Trophoblast cell (in vitro differentiated cells and primary cell): ENCODE data around the gene MSRB1.

Source experiments
- DNase-seq, 2 donors: peaks; one replicate each; pipeline ENCODE4 v3.0.0-alpha.2; 2016
- H2AFZ ChIP-seq: 2 replicates; pipeline ENCODE4 v1.6.1; 2013; ENCODE audit warnings: low read length, moderate library complexity, mild to moderate bottlenecking; ENCODE audit not compliant: insufficient read depth, poor library complexity
- H2AK5ac ChIP-seq: 2 replicates; pipeline ENCODE4 v1.6.1; 2013; ENCODE audit warnings: mild to moderate bottlenecking, low read length
- H2BK120ac ChIP-seq: 2 replicates; pipeline ENCODE4 v1.6.1; 2013; ENCODE audit warnings: low read length, mild to moderate bottlenecking, moderate library complexity; ENCODE audit not compliant: insufficient read depth, poor library complexity
- H2BK12ac ChIP-seq: 2 replicates; pipeline ENCODE4 v1.6.1; 2013; ENCODE audit warnings: mild to moderate bottlenecking, low read length, moderate library complexity
- H2BK5ac ChIP-seq: 2 replicates; pipeline ENCODE4 v1.6.1; 2013; ENCODE audit warnings: low read length, low read depth, moderate library complexity, mild to moderate bottlenecking; ENCODE audit not compliant: poor library complexity
- H3K14ac ChIP-seq: 2 replicates; pipeline ENCODE4 v1.6.1; 2013; ENCODE audit warnings: mild to moderate bottlenecking, low read length
- H3K18ac ChIP-seq: 2 replicates; pipeline ENCODE4 v1.6.1; 2013; ENCODE audit warnings: mild to moderate bottlenecking, low read length
- H3K23ac ChIP-seq: 2 replicates; pipeline ENCODE4 v1.6.1; 2013; ENCODE audit warnings: low read length
- H3K27ac ChIP-seq: 2 replicates; pipeline ENCODE4 v1.5.1; 2013; ENCODE audit warnings: low read depth, mild to moderate bottlenecking, inconsistent platforms, low read length, moderate library complexity
- H3K27me3 ChIP-seq: 2 replicates; pipeline ENCODE4 v1.6.1; 2013; ENCODE audit warnings: inconsistent platforms, mild to moderate bottlenecking, low read length, moderate library complexity; ENCODE audit not compliant: insufficient read depth
- H3K36me3 ChIP-seq, 2 experiments: 1 replicate in 1 of 2; 2 replicates in 1 of 2; pipeline ENCODE4 v1.6.1; 2013; ENCODE audit warnings: low read length in 2 of 2, mild to moderate bottlenecking in 2 of 2, moderate library complexity in 1 of 2; ENCODE audit not compliant: insufficient read depth in 2 of 2, control insufficient read depth in 1 of 2
- H3K4ac ChIP-seq: 2 replicates; pipeline ENCODE4 v1.6.1; 2013; ENCODE audit warnings: low read depth, mild to moderate bottlenecking, low read length, moderate library complexity
- H3K4me1 ChIP-seq, 2 experiments: 1 replicate in 1 of 2; 2 replicates in 1 of 2; pipeline ENCODE4 v1.6.1; 2013; ENCODE audit warnings: low read length in 2 of 2, mild to moderate bottlenecking in 2 of 2, moderate library complexity in 1 of 2; ENCODE audit not compliant: insufficient read depth in 2 of 2, control insufficient read depth in 1 of 2
- H3K4me2 ChIP-seq: 2 replicates; pipeline ENCODE4 v1.6.1; 2013; ENCODE audit warnings: inconsistent platforms, mild to moderate bottlenecking, low read length, moderate library complexity
- H3K4me3 ChIP-seq: 2 replicates; pipeline ENCODE4 v1.5.1; 2013; ENCODE audit warnings: mild to moderate bottlenecking, low read depth, low read length, inconsistent platforms
- H3K79me1 ChIP-seq: one replicate; pipeline ENCODE4 v1.6.1; 2013; ENCODE audit warnings: low read length
- H3K79me2 ChIP-seq: 2 replicates; pipeline ENCODE4 v1.6.1; 2013; ENCODE audit warnings: low read length, mild to moderate bottlenecking; ENCODE audit not compliant: control insufficient read depth, insufficient read depth, poor library complexity
- H3K9ac ChIP-seq: 2 replicates; pipeline ENCODE4 v1.6.1; 2013; ENCODE audit warnings: mild to moderate bottlenecking, low read length
- H3K9me3 ChIP-seq: 2 replicates; pipeline ENCODE4 v1.6.1; 2013; ENCODE audit warnings: low read depth, mild to moderate bottlenecking, control low read depth, inconsistent platforms, low read length; ENCODE audit not compliant: insufficient read depth
- H4K12ac ChIP-seq: 2 replicates; pipeline ENCODE4 v1.6.1; 2013; ENCODE audit warnings: low read depth, mild to moderate bottlenecking, low read length, moderate library complexity
- H4K8ac ChIP-seq: 2 replicates; pipeline ENCODE4 v1.6.1; 2013; ENCODE audit warnings: low read depth, mild to moderate bottlenecking, low read length, moderate library complexity
- H4K91ac ChIP-seq: one replicate; pipeline ENCODE4 v1.6.1; 2013; ENCODE audit warnings: low read depth, mild to moderate bottlenecking, low read length, moderate library complexity
- WGBS: extraction: QIAGEN DNeasy Blood & Tissue Kit; methylation state at CpG from one replicate; pipeline ENCODE4 v1.1.7; 2013; ENCODE audit warnings: missing lambda C conversion rate; ENCODE audit not compliant: insufficient read length, insufficient coverage; ENCODE audit errors: extremely low coverage; 5-methylcytosine and 5-hydroxymethylcytosine counted together

MSRB1 gene

GRCh38 chr16:1953734-1954133 is 10.7 kb upstream of the MSRB1 start:
- H3K9ac ChIP-seq: no peak overlapping the region
- no peak overlapping the region for H4K8ac ChIP-seq
- H3K9me3 ChIP-seq: peaks cover 4% of the 10 kb centered on the region
- WGBS: no CpG with 5 or more reads among the region's 22 CpGs
- no peak overlapping the region for H3K27ac ChIP-seq
- no peak overlapping the region for H3K18ac ChIP-seq
- H3K79me1 ChIP-seq: no peaks in the 10 kb centered on the region
- H3K4me3 ChIP-seq: no peak overlapping the region
- H2AFZ ChIP-seq: no peak overlapping the region
- no peak overlapping the region for H4K91ac ChIP-seq
- H2BK120ac ChIP-seq: no peak overlapping the region
- no peaks in the 10 kb centered on the region for H3K4me1 ChIP-seq
- H3K27me3 ChIP-seq: no peaks in the 10 kb centered on the region
- H3K4me2 ChIP-seq: no peak overlapping the region
- no peak overlapping the region for H3K23ac ChIP-seq
- H3K4ac ChIP-seq: no peak overlapping the region
- H4K12ac ChIP-seq: no peak overlapping the region
- H3K79me2 ChIP-seq: no peaks in the 10 kb centered on the region
- no peak for DNase-seq
- H2BK12ac ChIP-seq: no peak overlapping the region
- H3K14ac ChIP-seq: no peak overlapping the region
- H2AK5ac ChIP-seq: no peak overlapping the region
- no peak overlapping the region for H2BK5ac ChIP-seq
- H3K36me3 ChIP-seq: no peaks in the 10 kb centered on the region

- peaks cover 4% of the 10 kb centered on the region for H3K9me3 ChIP-seq
- no peak for DNase-seq
- no peak overlapping the region for H3K4me2 ChIP-seq
- no peak overlapping the region for H4K8ac ChIP-seq
- H3K18ac ChIP-seq: no peak overlapping the region
- no peak overlapping the region for H2AK5ac ChIP-seq
- no peak overlapping the region for H3K9ac ChIP-seq
- no peak overlapping the region for H3K14ac ChIP-seq
- H3K4ac ChIP-seq: no peak overlapping the region
- no peak overlapping the region for H2BK12ac ChIP-seq
- no peaks in the 10 kb centered on the region for H3K36me3 ChIP-seq
- no peak overlapping the region for H3K27ac ChIP-seq
- H4K12ac ChIP-seq: no peak overlapping the region
- H3K79me2 ChIP-seq: no peaks in the 10 kb centered on the region
- no peaks in the 10 kb centered on the region for H3K27me3 ChIP-seq
- no peaks in the 10 kb centered on the region for H3K4me1 ChIP-seq
- WGBS: no CpG with 5 or more reads among the region's 19 CpGs
- no peaks in the 10 kb centered on the region for H3K79me1 ChIP-seq
- H3K4me3 ChIP-seq: peak overlapping the region; percentile 30
- no peak overlapping the region for H2BK5ac ChIP-seq
- H2AFZ ChIP-seq: no peak overlapping the region
- H2BK120ac ChIP-seq: no peak overlapping the region
- no peak overlapping the region for H3K23ac ChIP-seq
- H4K91ac ChIP-seq: no peak overlapping the region
Observed at GRCh38 chr16:1950559-1950958, 7.6 kb upstream of the MSRB1 start.

DNA sequence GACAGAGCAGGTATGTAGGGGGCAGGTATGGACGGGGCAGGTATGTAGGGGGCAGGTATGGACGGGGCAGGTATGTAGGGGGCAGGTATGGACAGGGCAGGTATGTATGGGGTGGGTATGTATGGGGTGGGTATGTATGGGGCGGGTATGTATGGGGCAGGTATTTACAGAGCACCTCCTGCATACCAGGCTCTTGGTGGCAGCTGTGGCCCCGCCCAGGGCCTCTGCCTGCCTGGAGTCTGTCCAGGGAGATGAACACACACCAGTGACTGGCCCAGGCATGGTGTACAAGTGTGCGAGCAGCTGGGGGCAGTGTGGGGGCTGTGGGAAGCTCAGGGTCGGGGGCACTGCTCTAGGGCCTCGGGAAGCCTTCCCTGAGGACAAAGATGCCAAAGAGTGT is 7.0 kb upstream of the MSRB1 start:
- no peaks in the 10 kb centered on the region for H3K4me1 ChIP-seq
- peak in 1 of 2 donors; percentile 40 for DNase-seq
- H3K4me3 ChIP-seq: no peak overlapping the region
- H3K79me1 ChIP-seq: no peaks in the 10 kb centered on the region
- no CpG with 5 or more reads among the region's 7 CpGs for WGBS
- H3K79me2 ChIP-seq: no peaks in the 10 kb centered on the region
- H2AK5ac ChIP-seq: no peak overlapping the region
- H2AFZ ChIP-seq: no peak overlapping the region
- no peak overlapping the region for H4K12ac ChIP-seq
- no peak overlapping the region for H4K91ac ChIP-seq
- no peak overlapping the region for H3K4me2 ChIP-seq
- H3K27me3 ChIP-seq: no peaks in the 10 kb centered on the region
- no peak overlapping the region for H2BK5ac ChIP-seq
- peaks cover 6% of the 10 kb centered on the region for H3K9me3 ChIP-seq
- no peak overlapping the region for H2BK120ac ChIP-seq
- H4K8ac ChIP-seq: no peak overlapping the region
- H3K14ac ChIP-seq: no peak overlapping the region
- H3K23ac ChIP-seq: no peak overlapping the region
- H3K18ac ChIP-seq: no peak overlapping the region
- H3K27ac ChIP-seq: no peak overlapping the region
- H3K36me3 ChIP-seq: no peaks in the 10 kb centered on the region
- H2BK12ac ChIP-seq: no peak overlapping the region
- no peak overlapping the region for H3K9ac ChIP-seq
- no peak overlapping the region for H3K4ac ChIP-seq

DNA sequence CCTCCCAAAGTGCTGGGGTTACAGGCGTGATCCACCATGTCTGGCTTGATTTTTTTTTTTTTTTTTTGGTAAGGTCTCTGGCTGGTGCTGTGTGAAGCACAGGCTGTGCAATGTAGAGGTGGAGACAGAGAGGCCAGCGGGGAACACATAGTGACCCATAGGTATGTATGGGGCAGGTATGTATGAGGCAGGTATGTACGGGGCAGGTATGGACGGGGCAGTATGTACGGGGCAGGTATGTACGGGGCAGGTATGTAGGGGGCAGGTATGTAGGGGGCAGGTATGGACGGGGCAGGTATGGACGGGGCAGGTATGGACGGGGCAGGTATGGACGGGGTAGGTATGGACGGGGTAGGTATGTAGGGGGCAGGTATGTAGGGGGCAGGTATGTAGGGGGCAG is 6.5 kb upstream of the MSRB1 start:
- Histone ChIP-seq H3K27ac (no peak overlapping the region), H3K36me3 (no peaks in the 10 kb centered on the region), H2AK5ac (no peak overlapping the region), H3K23ac (no peak overlapping the region), H3K4me1 (no peaks in the 10 kb centered on the region), H2AFZ (no peak overlapping the region), H3K4me2 (no peak overlapping the region), H4K91ac (no peak overlapping the region), H4K12ac (no peak overlapping the region), H3K79me1 (no peaks in the 10 kb centered on the region), H2BK120ac (no peak overlapping the region), H3K9me3 (peaks cover 10% of the 10 kb centered on the region), H3K14ac (no peak overlapping the region), H3K79me2 (no peaks in the 10 kb centered on the region), H3K27me3 (no peaks in the 10 kb centered on the region), H4K8ac (no peak overlapping the region), H3K18ac (no peak overlapping the region), H3K9ac (no peak overlapping the region), H2BK12ac (no peak overlapping the region), H3K4ac (no peak overlapping the region), H3K4me3 (no peak overlapping the region), H2BK5ac (no peak overlapping the region)
- WGBS: no CpG with 5 or more reads among the region's 11 CpGs
- no peak for DNase-seq
